ENCODE data around the gene CD209.
"Not testable (repeated sequence)": the region's sequence is repeated elsewhere in the genome, so short reads cannot be mapped to it uniquely, and the experiment has no call there.

Gene CD209

GRCh38 chr19:7766535-7766934 lies 19.2 kb upstream of the CD209 start:
- DNase-seq = no peak

GRCh38 chr19:7765043-7765442 lies 17.7 kb upstream of the CD209 start:
- not testable (repeated sequence) for DNase-seq

GRCh38 chr19:7764157-7764556 lies 16.8 kb upstream of the CD209 start:
- DNase-seq = not testable (repeated sequence)

- no peak for DNase-seq
Measured at GRCh38 chr19:7763696-7764095, 16.4 kb upstream of the CD209 start.

- DNase-seq = no peak
Measured at GRCh38 chr19:7762719-7763293, 15.5 kb upstream of the CD209 start, which contains the start of gene CLEC4M. TSS of gene CLEC4M (plus strand) at chr19:7763243. CDS start at chr19:7763267, 24 bp downstream.

- no peak for DNase-seq
Measured at GRCh38 chr19:7759156-7759555, 11.8 kb upstream of the CD209 start.

GRCh38 chr19:7757358-7757757 lies 10.0 kb upstream of the CD209 start:
- no peak for DNase-seq

- DNase-seq = no peak
Measured at GRCh38 chr19:7756258-7756657, 8.9 kb upstream of the CD209 start.

GRCh38 chr19:7751157-7751783 lies 3.9 kb upstream of the CD209 start:
- no peak for DNase-seq

GRCh38 chr19:7748756-7749155 lies 1.4 kb upstream of the CD209 start:
- DNase-seq = no peak

- no peak for DNase-seq
Measured at GRCh38 chr19:7748171-7748570, 837 bp upstream of the CD209 start.

GRCh38 chr19:7746306-7746705 lies 1.0 kb downstream of the CD209 start:
- not testable (repeated sequence) for DNase-seq

- DNase-seq = no peak
Measured at GRCh38 chr19:7744871-7745650, 2.3 kb downstream of the CD209 start.

- no peak for DNase-seq
Measured at GRCh38 chr19:7744199-7744786, 3.0 kb downstream of the CD209 start.

- no peak for DNase-seq
Measured at GRCh38 chr19:7743425-7743841, 3.9 kb downstream of the CD209 start.

- DNase-seq = no peak
Measured at GRCh38 chr19:7742991-7743390, 4.3 kb downstream of the CD209 start.

- no peak for DNase-seq
Measured at GRCh38 chr19:7742575-7742974, 4.8 kb downstream of the CD209 start.

- no peak for DNase-seq
Measured at GRCh38 chr19:7740682-7741054, 6.7 kb downstream of the CD209 start.

GRCh38 chr19:7739801-7740681 lies 7.3 kb downstream of the CD209 start:
- DNase-seq = no peak

GRCh38 chr19:7739211-7739755 lies 8.1 kb downstream of the CD209 start:
- no peak for DNase-seq

- DNase-seq = no peak
Measured at GRCh38 chr19:7738023-7738422, 9.3 kb downstream of the CD209 start.

GRCh38 chr19:7737215-7737614 lies 10.1 kb downstream of the CD209 start:
- no peak for DNase-seq
